Subcutaneous adipose tissue (tissue), 4 donors: ENCODE results near the gene ANXA2R. TPM values are rescaled to one million over a fixed set of nuclear protein-coding genes. Genes with fewer than 3 reads are reported as not detected.

ENCODE experiments used
- CTCF ChIP-seq: fragments of 450-650 bp; IDR thresholded peaks from one replicate; pipeline ENCODE4 v1.5.1; 2016; ENCODE audit warnings: low read depth, mild to moderate bottlenecking, control low read depth, antibody characterized with exemption, moderate library complexity
- total RNA-seq, 4 donors: library from RNA; depleted of rRNA; stranded (reverse); fragments of >200 nt; gene quantifications; one replicate each; pipeline ENCODE4 v1.1.0, GENCODE V29; 2016

ANXA2R gene
- total RNA-seq, 4 donors from 2014 or later: 1.3 to 6.4 (median 4.2) TPM

- TF ChIP-seq CTCF: no peak
Observed at GRCh38 chr5:43051684-43052083, 11.6 kb upstream of the ANXA2R start.

- TF ChIP-seq CTCF: no peak
Observed at GRCh38 chr5:43050384-43050783, 10.3 kb upstream of the ANXA2R start.

- no peak for TF ChIP-seq CTCF
Observed at GRCh38 chr5:43049236-43049635, 9.1 kb upstream of the ANXA2R start.

- no peak for TF ChIP-seq CTCF
Observed at GRCh38 chr5:43046474-43046873, 6.4 kb upstream of the ANXA2R start.

GRCh38 chr5:43045236-43045635 lies 5.1 kb upstream of the ANXA2R start:
- no peak for TF ChIP-seq CTCF

GRCh38 chr5:43044181-43044914 lies 4.2 kb upstream of the ANXA2R start:
- no peak for TF ChIP-seq CTCF

- no peak for TF ChIP-seq CTCF
Observed at GRCh38 chr5:43043400-43043756, 3.3 kb upstream of the ANXA2R start.
